ENCODE data around the gene DCC.

DCC gene

DNA sequence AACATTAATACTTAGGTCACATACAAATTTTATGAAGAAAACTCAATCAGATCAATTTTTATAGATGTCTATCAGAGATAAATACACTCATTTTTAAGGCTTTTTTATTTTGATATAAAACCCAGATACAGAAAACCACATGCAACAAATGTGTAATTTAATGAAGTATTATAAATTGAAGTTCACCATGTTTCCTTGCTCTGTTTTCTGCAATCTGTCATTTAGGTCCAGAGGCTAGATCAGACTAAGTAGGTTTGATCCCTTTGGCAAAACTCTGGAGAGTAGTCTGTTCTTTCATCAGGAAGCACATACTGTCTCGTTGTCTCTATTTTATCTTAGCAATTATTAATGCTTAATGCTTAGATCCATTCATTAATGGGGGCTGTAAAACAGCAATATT lies 1042.9 kb downstream of the DCC start:
- H3K9me3 ChIP-seq (ENCODE audit: control insufficient read depth, insufficient read depth, low read length) = no peaks in the 10 kb centered on the region
- H3K4me1 ChIP-seq (ENCODE audit: control insufficient read depth, insufficient read depth, low read length) = no peaks in the 10 kb centered on the region
- H3K27me3 ChIP-seq (ENCODE audit: control insufficient read depth, insufficient read depth, low read length) = no peaks in the 10 kb centered on the region
- no peak overlapping the region for H3K4me3 ChIP-seq (ENCODE audit: low read length)
- WGBS (ENCODE audit: insufficient coverage, insufficient read length) = no CpG with 5 or more reads among the region's 1 CpG
- H3K36me3 ChIP-seq (ENCODE audit: control insufficient read depth, insufficient read depth, low read length) = no peaks in the 10 kb centered on the region
- no peak for DNase-seq (ENCODE audit: low read depth, low spot score)
- H3K27ac ChIP-seq (ENCODE audit: low read length) = no peak overlapping the region

DNA sequence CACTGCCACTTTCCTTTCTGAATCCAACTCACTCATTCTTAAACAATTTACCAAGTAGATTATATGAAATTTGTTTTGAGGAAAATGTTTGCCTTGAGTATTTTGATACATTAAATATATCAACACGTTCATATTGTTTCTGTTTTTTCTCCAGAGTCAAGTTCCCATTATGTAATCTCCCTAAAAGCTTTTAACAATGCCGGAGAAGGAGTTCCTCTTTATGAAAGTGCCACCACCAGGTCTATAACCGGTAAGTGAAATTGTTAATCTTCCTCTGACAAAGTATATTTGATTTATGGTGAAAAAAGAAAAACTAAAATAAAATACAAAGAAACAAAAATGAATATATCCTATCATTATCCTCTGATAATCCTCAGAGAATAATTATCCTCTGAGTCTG lies 1045.9 kb downstream of the DCC start:
- no peaks in the 10 kb centered on the region for H3K27me3 ChIP-seq (ENCODE audit: control insufficient read depth, insufficient read depth, low read length)
- WGBS (ENCODE audit: insufficient coverage, insufficient read length) = no CpG with 5 or more reads among the region's 3 CpGs

DNA sequence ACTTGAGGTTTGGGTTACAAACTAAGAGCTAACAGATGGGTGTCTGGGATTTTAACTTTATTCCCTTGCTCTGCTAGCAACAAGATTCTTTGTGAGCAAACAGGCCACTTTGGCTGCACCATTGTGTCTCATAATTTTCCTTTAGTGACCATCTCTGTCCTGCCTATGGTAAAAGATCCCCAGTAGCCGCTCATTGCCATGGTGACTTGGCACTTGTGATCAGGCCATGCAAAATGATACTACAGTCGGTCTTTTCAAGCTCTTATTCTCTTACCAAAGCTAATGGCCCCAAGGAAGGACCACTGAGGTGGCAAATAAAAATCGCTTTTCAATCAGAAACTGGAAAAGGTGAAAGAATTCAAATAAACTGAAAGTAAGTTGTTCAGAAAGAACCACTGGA lies 1047.6 kb downstream of the DCC start:
- no CpG with 5 or more reads among the region's 3 CpGs for whole genome bisulfite sequencing (ENCODE audit: insufficient coverage, insufficient read length)
- Histone ChIP-seq H3K4me3 (ENCODE audit: low read length) (no peak overlapping the region), H3K36me3 (ENCODE audit: control insufficient read depth, insufficient read depth, low read length) (no peaks in the 10 kb centered on the region), H3K27ac (ENCODE audit: low read length) (no peak overlapping the region), H3K4me1 (ENCODE audit: control insufficient read depth, insufficient read depth, low read length) (no peaks in the 10 kb centered on the region; the same call in 1 of the 2 replicates), H3K27me3 (ENCODE audit: control insufficient read depth, insufficient read depth, low read length) (no peaks in the 10 kb centered on the region), H3K9me3 (ENCODE audit: control insufficient read depth, insufficient read depth, low read length) (no peaks in the 10 kb centered on the region)
- no peak for DNase-seq (ENCODE audit: low read depth, low spot score)

More for the DNA sequence above, 1045.9 kb downstream of the DCC start:
- Histone ChIP-seq H3K27ac (ENCODE audit: low read length) (no peak overlapping the region), H3K9me3 (ENCODE audit: control insufficient read depth, insufficient read depth, low read length) (no peaks in the 10 kb centered on the region), H3K4me3 (ENCODE audit: low read length) (no peak overlapping the region), H3K4me1 (ENCODE audit: control insufficient read depth, insufficient read depth, low read length) (no peaks in the 10 kb centered on the region), H3K36me3 (ENCODE audit: control insufficient read depth, insufficient read depth, low read length) (no peaks in the 10 kb centered on the region)
- DNase-seq (ENCODE audit: low read depth, low spot score) = no peak

DNA sequence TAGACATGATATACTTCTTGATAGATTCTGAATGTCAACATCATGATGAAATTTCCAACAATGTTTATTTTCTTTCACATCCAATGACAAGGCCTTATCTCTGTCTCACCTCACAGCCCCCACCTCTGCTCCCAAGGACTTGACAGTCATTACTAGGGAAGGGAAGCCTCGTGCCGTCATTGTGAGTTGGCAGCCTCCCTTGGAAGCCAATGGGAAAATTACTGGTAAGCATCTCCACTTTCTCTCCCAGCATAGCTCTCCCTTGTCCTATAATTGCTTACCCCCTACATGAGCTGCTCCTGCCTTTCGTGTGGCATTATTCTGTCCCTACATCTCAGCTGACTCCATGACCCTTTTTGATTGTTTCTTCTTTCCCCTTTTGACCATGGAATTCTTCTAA lies 1062.7 kb downstream of the DCC start:
- H3K27me3 ChIP-seq (ENCODE audit: control insufficient read depth, insufficient read depth, low read length) = no peaks in the 10 kb centered on the region
- DNase-seq (ENCODE audit: low read depth, low spot score) = no peak
- H3K4me3 ChIP-seq (ENCODE audit: low read length) = no peak overlapping the region
- no peaks in the 10 kb centered on the region for H3K36me3 ChIP-seq (ENCODE audit: control insufficient read depth, insufficient read depth, low read length)
- no peak overlapping the region for H3K27ac ChIP-seq (ENCODE audit: low read length)
- no peaks in the 10 kb centered on the region for H3K4me1 ChIP-seq (ENCODE audit: control insufficient read depth, insufficient read depth, low read length)
- no peaks in the 10 kb centered on the region for H3K9me3 ChIP-seq (ENCODE audit: control insufficient read depth, insufficient read depth, low read length)
- WGBS (ENCODE audit: insufficient coverage, insufficient read length) = no CpG with 5 or more reads among the region's 3 CpGs

DNA sequence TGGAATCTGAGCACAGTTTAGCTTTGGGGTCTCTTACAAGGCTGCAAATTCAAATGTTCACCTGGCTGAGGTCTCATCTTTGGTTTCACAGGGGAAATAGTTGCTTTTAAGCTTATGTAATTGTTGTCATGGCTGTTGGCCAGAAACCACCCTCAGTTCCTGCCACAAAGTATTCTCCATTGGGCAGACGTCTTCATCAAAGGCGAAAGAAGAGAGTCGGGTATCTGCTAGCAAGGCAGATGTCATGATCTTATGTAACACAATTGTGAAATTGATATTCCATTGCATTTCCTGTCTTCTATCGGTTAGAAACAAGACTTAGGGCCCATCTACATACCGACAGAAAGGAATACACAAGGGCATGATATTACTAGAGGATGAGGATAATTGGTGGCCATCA lies 1068.3 kb downstream of the DCC start:
- H3K27me3 ChIP-seq (ENCODE audit: control insufficient read depth, insufficient read depth, low read length) = no peaks in the 10 kb centered on the region
- no peaks in the 10 kb centered on the region for H3K4me1 ChIP-seq (ENCODE audit: control insufficient read depth, insufficient read depth, low read length)
- H3K4me3 ChIP-seq (ENCODE audit: low read length) = no peak overlapping the region
- H3K9me3 ChIP-seq (ENCODE audit: control insufficient read depth, insufficient read depth, low read length) = no peaks in the 10 kb centered on the region
- no peaks in the 10 kb centered on the region for H3K36me3 ChIP-seq (ENCODE audit: control insufficient read depth, insufficient read depth, low read length)
- no peak overlapping the region for H3K27ac ChIP-seq (ENCODE audit: low read length)
- no CpG with 5 or more reads among the region's 5 CpGs for WGBS (ENCODE audit: insufficient coverage, insufficient read length)
- no peak for DNase-seq (ENCODE audit: low read depth, low spot score)

DNA sequence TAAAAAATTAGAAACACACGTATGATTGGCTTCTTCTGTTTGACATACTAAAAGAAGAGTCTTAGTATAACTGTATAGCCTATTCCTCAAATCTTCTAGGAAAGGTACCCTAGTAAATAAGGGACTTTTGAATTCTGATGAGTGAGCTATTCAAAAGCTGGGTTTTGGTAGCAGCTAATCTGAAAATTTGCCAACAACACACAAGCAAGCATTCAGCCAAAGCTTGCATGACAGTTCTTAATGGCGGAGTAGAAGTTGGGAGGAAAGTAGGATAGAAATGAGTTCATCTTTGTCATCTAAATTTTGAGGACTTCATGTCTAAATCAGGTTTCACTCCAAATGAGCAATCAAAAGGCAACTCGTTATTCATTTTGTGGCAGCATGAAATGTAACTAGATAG lies 1071.5 kb downstream of the DCC start:
- Histone ChIP-seq H3K36me3 (ENCODE audit: control insufficient read depth, insufficient read depth, low read length) (no peaks in the 10 kb centered on the region), H3K27me3 (ENCODE audit: control insufficient read depth, insufficient read depth, low read length) (no peaks in the 10 kb centered on the region), H3K4me1 (ENCODE audit: control insufficient read depth, insufficient read depth, low read length) (no peaks in the 10 kb centered on the region), H3K4me3 (ENCODE audit: low read length) (no peak overlapping the region), H3K9me3 (ENCODE audit: control insufficient read depth, insufficient read depth, low read length) (no peaks in the 10 kb centered on the region), H3K27ac (ENCODE audit: low read length) (no peak overlapping the region)
- DNase-seq (ENCODE audit: low read depth, low spot score) = no peak
- WGBS (ENCODE audit: insufficient coverage, insufficient read length) = no CpG with 5 or more reads among the region's 3 CpGs

DNA sequence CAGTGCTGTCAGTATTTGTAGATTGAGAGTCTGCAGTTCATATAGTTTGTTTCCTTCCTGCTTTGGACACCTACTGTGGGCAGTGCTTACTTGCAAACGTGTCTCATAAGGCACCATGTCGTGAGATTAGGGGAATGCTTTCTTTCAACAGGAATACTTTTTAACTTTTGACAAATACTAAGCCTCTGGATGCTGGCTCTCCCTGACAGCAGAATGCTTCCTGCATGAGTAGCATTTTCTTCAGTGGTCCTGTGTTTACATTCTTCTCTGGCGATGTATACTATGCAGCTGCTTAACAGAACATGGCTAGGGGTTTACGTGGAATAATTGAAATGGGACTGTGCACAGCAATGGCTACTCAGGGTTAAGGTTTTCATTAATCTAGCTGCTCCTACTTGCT lies 1077.0 kb downstream of the DCC start:
- no peaks in the 10 kb centered on the region for H3K27me3 ChIP-seq (ENCODE audit: control insufficient read depth, insufficient read depth, low read length)
- H3K4me3 ChIP-seq (ENCODE audit: low read length) = no peak overlapping the region
- H3K27ac ChIP-seq (ENCODE audit: low read length) = no peak overlapping the region
- no peaks in the 10 kb centered on the region for H3K9me3 ChIP-seq (ENCODE audit: control insufficient read depth, insufficient read depth, low read length)
- H3K36me3 ChIP-seq (ENCODE audit: control insufficient read depth, insufficient read depth, low read length) = no peaks in the 10 kb centered on the region
- peaks cover 1% of the 10 kb centered on the region; the same call in 1 of the 2 replicates for H3K4me1 ChIP-seq (ENCODE audit: control insufficient read depth, insufficient read depth, low read length)
- no peak for DNase-seq (ENCODE audit: low read depth, low spot score)
- WGBS (ENCODE audit: insufficient coverage, insufficient read length) = no CpG with 5 or more reads among the region's 4 CpGs

DNA sequence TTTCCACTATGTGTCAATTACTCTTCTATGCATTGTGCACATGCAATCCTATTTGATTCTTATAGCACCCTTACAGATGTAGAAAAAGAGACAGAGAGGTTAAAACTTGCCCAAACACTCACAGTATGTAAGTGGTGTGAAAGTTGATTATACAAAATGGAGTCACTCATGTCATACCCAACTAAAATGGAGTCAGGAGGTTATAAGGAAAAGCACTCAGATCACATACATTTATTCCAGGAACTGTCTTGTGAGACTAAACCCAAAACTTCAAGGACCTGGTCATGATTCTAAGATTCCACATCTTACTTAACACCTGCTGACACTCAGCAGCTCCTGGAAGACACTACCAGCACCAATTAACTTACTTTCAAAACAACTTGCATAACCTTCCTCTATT lies 1081.9 kb downstream of the DCC start:
- no peak for DNase-seq (ENCODE audit: low read depth, low spot score)
- H3K9me3 ChIP-seq (ENCODE audit: control insufficient read depth, insufficient read depth, low read length) = no peaks in the 10 kb centered on the region
- H3K4me3 ChIP-seq (ENCODE audit: low read length) = no peak overlapping the region
- no peaks in the 10 kb centered on the region for H3K36me3 ChIP-seq (ENCODE audit: control insufficient read depth, insufficient read depth, low read length)
- peaks cover under 1% of the 10 kb centered on the region; the same call in 1 of the 2 replicates for H3K4me1 ChIP-seq (ENCODE audit: control insufficient read depth, insufficient read depth, low read length)
- no peak overlapping the region for H3K27ac ChIP-seq (ENCODE audit: low read length)
- no peaks in the 10 kb centered on the region for H3K27me3 ChIP-seq (ENCODE audit: control insufficient read depth, insufficient read depth, low read length)

DNA sequence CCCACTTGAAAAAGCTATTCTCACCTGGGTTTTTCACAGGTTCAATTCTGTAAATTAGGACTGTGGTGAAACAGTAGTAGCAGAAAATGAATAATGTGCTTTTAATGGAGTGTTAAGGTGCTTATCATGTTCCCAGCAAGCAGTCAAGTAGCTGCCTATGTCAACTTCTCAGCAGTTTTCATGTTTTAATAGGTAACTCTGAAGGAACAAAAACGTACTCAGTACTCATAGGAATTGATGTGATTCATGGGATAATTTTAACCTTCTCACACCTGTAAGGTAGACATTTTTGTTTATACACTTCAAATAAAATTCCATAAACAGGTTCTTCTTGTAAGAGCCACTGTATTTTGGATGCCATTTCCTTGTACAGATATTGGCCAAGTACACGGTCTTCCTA lies 1082.9 kb downstream of the DCC start:
- H3K9me3 ChIP-seq (ENCODE audit: control insufficient read depth, insufficient read depth, low read length) = no peaks in the 10 kb centered on the region
- H3K4me1 ChIP-seq (ENCODE audit: control insufficient read depth, insufficient read depth, low read length) = no peaks in the 10 kb centered on the region
- H3K27me3 ChIP-seq (ENCODE audit: control insufficient read depth, insufficient read depth, low read length) = no peaks in the 10 kb centered on the region
- H3K27ac ChIP-seq (ENCODE audit: low read length) = no peak overlapping the region
- H3K36me3 ChIP-seq (ENCODE audit: control insufficient read depth, insufficient read depth, low read length) = no peaks in the 10 kb centered on the region
- H3K4me3 ChIP-seq (ENCODE audit: low read length) = no peak overlapping the region
- no peak for DNase-seq (ENCODE audit: low read depth, low spot score)
- no CpG with 5 or more reads among the region's 2 CpGs for WGBS (ENCODE audit: insufficient coverage, insufficient read length)

DNA sequence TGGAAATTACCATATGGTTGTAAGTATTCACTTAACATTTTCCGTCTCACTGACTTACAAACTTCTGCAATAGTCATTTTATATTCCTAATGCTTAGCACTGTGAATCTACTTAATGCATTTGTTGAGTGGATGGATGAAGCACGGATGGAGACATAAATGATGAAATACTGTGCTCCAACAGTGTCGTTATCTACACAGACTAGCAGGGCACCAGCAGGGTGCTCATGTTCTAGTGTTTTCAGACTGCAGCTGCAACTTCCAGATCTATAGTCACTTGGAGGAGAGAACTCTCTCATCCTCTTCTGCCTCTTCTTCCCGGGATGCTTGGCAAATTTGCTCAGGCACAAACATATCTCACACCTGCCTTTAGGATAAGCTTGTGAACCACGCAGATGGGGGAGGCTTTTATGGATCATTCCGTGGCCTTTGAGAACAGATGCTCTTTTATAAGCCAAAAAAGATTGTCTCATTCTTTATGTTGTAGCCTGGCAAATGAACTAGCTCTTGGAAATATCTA lies 1086.7 kb downstream of the DCC start:
- H3K27me3 ChIP-seq (ENCODE audit: control insufficient read depth, insufficient read depth, low read length) = no peaks in the 10 kb centered on the region
- no peaks in the 10 kb centered on the region for H3K36me3 ChIP-seq (ENCODE audit: control insufficient read depth, insufficient read depth, low read length)
- no peaks in the 10 kb centered on the region for H3K4me1 ChIP-seq (ENCODE audit: control insufficient read depth, insufficient read depth, low read length)
- no peak overlapping the region for H3K4me3 ChIP-seq (ENCODE audit: low read length)
- no peak for DNase-seq (ENCODE audit: low read depth, low spot score)
- no peak overlapping the region for H3K27ac ChIP-seq (ENCODE audit: low read length)
- no CpG with 5 or more reads among the region's 6 CpGs for WGBS (ENCODE audit: insufficient coverage, insufficient read length)
- no peaks in the 10 kb centered on the region for H3K9me3 ChIP-seq (ENCODE audit: control insufficient read depth, insufficient read depth, low read length)

DNA sequence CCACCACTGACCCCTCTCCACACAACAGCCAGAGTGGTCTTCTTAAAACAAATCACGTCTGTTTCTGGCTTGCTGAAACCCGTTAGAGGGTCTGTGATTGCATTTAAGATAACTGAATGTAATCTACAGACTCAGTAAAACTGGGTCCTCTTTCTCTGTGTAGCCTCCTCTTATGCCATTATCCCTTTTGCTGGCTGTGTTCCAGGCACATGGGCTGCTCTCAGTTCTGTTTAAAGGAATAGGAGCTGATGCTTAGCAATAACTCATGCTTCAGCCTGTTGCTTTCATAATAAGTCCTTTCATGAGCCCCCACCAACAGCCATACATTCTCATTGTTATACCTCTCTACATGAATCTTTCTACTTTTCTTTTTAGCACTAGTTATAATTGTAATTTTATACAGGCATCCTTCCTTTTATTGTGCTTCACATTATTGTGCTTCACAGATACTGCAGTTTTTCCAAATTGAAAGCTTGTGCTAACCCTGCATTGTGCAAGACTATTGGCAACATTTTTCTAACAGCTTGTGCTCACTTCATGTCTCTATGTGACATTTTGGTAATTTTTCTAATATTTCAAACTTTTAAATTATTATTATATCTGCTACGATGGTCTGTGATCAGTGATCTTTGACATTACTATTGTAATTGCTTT lies 1101.9 kb downstream of the DCC start:
- DNase-seq (ENCODE audit: low read depth, low spot score) = no peak

More for the DNA sequence above, 1101.9 kb downstream of the DCC start:
- WGBS (ENCODE audit: insufficient coverage, insufficient read length) = no CpG with 5 or more reads among the region's 3 CpGs
- Histone ChIP-seq H3K36me3 (ENCODE audit: control insufficient read depth, insufficient read depth, low read length) (no peaks in the 10 kb centered on the region), H3K27me3 (ENCODE audit: control insufficient read depth, insufficient read depth, low read length) (no peaks in the 10 kb centered on the region), H3K4me1 (ENCODE audit: control insufficient read depth, insufficient read depth, low read length) (no peaks in the 10 kb centered on the region), H3K9me3 (ENCODE audit: control insufficient read depth, insufficient read depth, low read length) (no peaks in the 10 kb centered on the region), H3K4me3 (ENCODE audit: low read length) (no peak overlapping the region), H3K27ac (ENCODE audit: low read length) (no peak overlapping the region)
